NT2/D1 (cell line): ENCODE results near the gene IKZF2.

ENCODE experiments used
- YY1 ChIP-seq: IDR thresholded peaks from 2 replicates; pipeline ENCODE4 v1.6.1; 2011; ENCODE audit not compliant: insufficient read length, insufficient read depth
- ZNF274 ChIP-seq: IDR thresholded peaks from 2 replicates; pipeline ENCODE4 v1.6.1; 2011; ENCODE audit warnings: mild to moderate bottlenecking, low read depth, low read length

GRCh38 chr2:212979799-212980198 is 171.6 kb downstream of the IKZF2 start:
- TF ChIP-seq ZNF274 (no peak), YY1 (no peak)
